H1 (cell line): ENCODE data around the gene MSI2. TPM values are rescaled to one million over a fixed set of nuclear protein-coding genes. Genes with fewer than 3 reads are reported as not detected.

Experiments
- CTCF ChIA-PET: fragments of 300-600 bp; sonication (Branson Sonifier 250); formaldehyde crosslinking; loops from one replicate; lab custom pipeline; 2021; ENCODE audit not compliant: partially characterized antibody; lab: Charles Lee
- POLR2A ChIA-PET: fragments of 300-600 bp; sonication (Branson Sonifier 250); formaldehyde crosslinking; loops from one replicate; lab custom pipeline; 2021; ENCODE audit warnings: inconsistent platforms; ENCODE audit not compliant: partially characterized antibody; lab: Charles Lee
- DNase-seq, 2 experiments: peaks; one replicate each; pipeline versions ENCODE4 v3.0.0 to v3.0.0-alpha.2; 2010 to 2022; ENCODE audit warnings: low spot score in 2 of 2, low read depth in 1 of 2, mixed read lengths in 1 of 2
- FAIRE-seq: peaks from 2 replicates; lab custom pipeline; 2011; peaks lifted over from hg19 to GRCh38; lab: Jason Lieb, UNC
- H2AFZ ChIP-seq: 2 replicates; pipeline ENCODE4 v1.8.1; 2012; ENCODE audit warnings: low read length, inconsistent platforms
- H2AK5ac ChIP-seq: 2 replicates; pipeline ENCODE4 v1.6.1; 2013; ENCODE audit warnings: low read depth, low read length
- H2BK120ac ChIP-seq: replicated peaks from 2 replicates; pipeline ENCODE3; 2013; ENCODE audit warnings: low read depth, low read length, inconsistent platforms
- H2BK12ac ChIP-seq: 2 replicates; pipeline ENCODE4 v1.6.1; 2013; ENCODE audit warnings: low read depth, low read length
- H2BK15ac ChIP-seq: 2 replicates; pipeline ENCODE4 v1.6.1; 2013; ENCODE audit warnings: low read length
- H2BK20ac ChIP-seq: 2 replicates; pipeline ENCODE4 v1.6.1; 2013; ENCODE audit warnings: low read length
- H2BK5ac ChIP-seq: 2 replicates; pipeline ENCODE4 v1.6.1; 2013; ENCODE audit warnings: low read depth, low read length
- H3K14ac ChIP-seq: 2 replicates; pipeline ENCODE4 v1.6.1; 2013; ENCODE audit warnings: inconsistent platforms; ENCODE audit not compliant: insufficient read length
- H3K18ac ChIP-seq: 2 replicates; pipeline ENCODE4 v1.6.1; 2013; ENCODE audit warnings: low read length; ENCODE audit errors: extremely low read depth
- H3K23ac ChIP-seq: 2 replicates; pipeline ENCODE4 v1.6.1; 2013; ENCODE audit warnings: inconsistent platforms; ENCODE audit not compliant: insufficient read length
- H3K23me2 ChIP-seq: 2 replicates; pipeline ENCODE4 v1.6.1; 2013; ENCODE audit warnings: low read depth, low read length
- H3K27ac ChIP-seq: 2 replicates; pipeline ENCODE4 v1.6.1; 2011; ENCODE audit warnings: low read depth, low read length, inconsistent platforms
- H3K27me3 ChIP-seq, 4 experiments: replicated peaks in 1 of 4; 1 replicate in 1 of 4; 2 replicates in 3 of 4; pipeline versions ENCODE4 v1.6.1 to v1.8.1; 2011 to 2013; ENCODE audit warnings: low read length in 3 of 4, mild to moderate bottlenecking in 3 of 4, inconsistent platforms in 2 of 4, mixed read lengths in 2 of 4, moderate library complexity in 1 of 4; ENCODE audit not compliant: control insufficient read depth in 3 of 4, insufficient read depth in 3 of 4; ENCODE audit errors: extremely low read depth in 1 of 4
- H3K36me3 ChIP-seq, 4 experiments: 2 replicates each; pipeline versions ENCODE4 v1.6.1 to v1.8.1; 2011 to 2013; ENCODE audit warnings: mild to moderate bottlenecking in 4 of 4, low read length in 3 of 4, moderate library complexity in 2 of 4, control low read depth in 1 of 4, inconsistent platforms in 1 of 4; ENCODE audit not compliant: insufficient read depth in 4 of 4, control insufficient read depth in 2 of 4
- H3K4ac ChIP-seq: replicated peaks from 2 replicates; pipeline ENCODE3; 2013; ENCODE audit warnings: low read length, low read depth, mixed read lengths, inconsistent platforms; ENCODE audit not compliant: insufficient read length
- H3K4me1 ChIP-seq, 4 experiments: replicated peaks in 1 of 4; 1 replicate in 1 of 4; 2 replicates in 3 of 4; pipeline versions ENCODE4 v1.6.1 to v1.8.1; 2011 to 2013; ENCODE audit warnings: low read length in 3 of 4, inconsistent platforms in 2 of 4, mixed read lengths in 1 of 4; ENCODE audit not compliant: insufficient read depth in 4 of 4, control insufficient read depth in 3 of 4
- H3K4me2 ChIP-seq, 2 experiments: 2 replicates each; pipeline versions ENCODE4 v1.6.1 to v1.8.1; 2011 to 2013; ENCODE audit warnings: low read depth in 2 of 2, low read length in 2 of 2, control low read depth in 1 of 2, inconsistent platforms in 1 of 2, mild to moderate bottlenecking in 1 of 2; ENCODE audit not compliant: insufficient read depth in 1 of 2
- H3K4me3 ChIP-seq, 4 experiments: fragments of 200-600, 300-600 bp in 1 of 4; sonication (generic), shearing (Covaris generic), sonication (Bioruptor Twin) in 1 of 4; 2 replicates each; pipeline versions ENCODE4 v1.5.1 to v1.8.1; 2011 to 2016; ENCODE audit warnings: low read length in 4 of 4, low read depth in 3 of 4, control low read depth in 2 of 4, inconsistent platforms in 2 of 4, mild to moderate bottlenecking in 2 of 4, mixed read lengths in 1 of 4, moderate library complexity in 1 of 4; ENCODE audit not compliant: insufficient read depth in 2 of 4; ENCODE audit errors: extremely low read depth in 1 of 4
- H3K56ac ChIP-seq: replicated peaks from 2 replicates; pipeline ENCODE3; 2013; ENCODE audit warnings: low read depth, mild to moderate bottlenecking, mixed read lengths, low read length, inconsistent platforms; ENCODE audit not compliant: insufficient read length
- H3K79me1 ChIP-seq: 2 replicates; pipeline ENCODE4 v1.6.1; 2013; ENCODE audit warnings: low read depth, low read length, control low read depth
- H3K79me2 ChIP-seq, 2 experiments: 2 replicates each; pipeline versions ENCODE4 v1.6.1 to v1.8.1; 2012 to 2013; ENCODE audit warnings: low read length in 2 of 2, mild to moderate bottlenecking in 2 of 2, inconsistent platforms in 1 of 2; ENCODE audit not compliant: insufficient read depth in 2 of 2, control insufficient read depth in 1 of 2
- H3K9ac ChIP-seq, 4 experiments: replicated peaks in 1 of 4; 1 replicate in 1 of 4; 2 replicates in 3 of 4; pipeline versions ENCODE4 v1.6.1 to v1.8.1; 2011 to 2013; ENCODE audit warnings: low read depth in 3 of 4, low read length in 3 of 4, control low read depth in 2 of 4, mild to moderate bottlenecking in 2 of 4, moderate library complexity in 2 of 4, inconsistent platforms in 1 of 4; ENCODE audit errors: extremely low read depth in 1 of 4
- H3K9me3 ChIP-seq, 2 experiments: 2 replicates each; pipeline versions ENCODE4 v1.6.1 to v1.8.1; 2012 to 2013; ENCODE audit warnings: mild to moderate bottlenecking in 2 of 2, moderate library complexity in 2 of 2, control low read depth in 1 of 2, inconsistent platforms in 1 of 2, low read depth in 1 of 2, low read length in 1 of 2, mixed read lengths in 1 of 2; ENCODE audit not compliant: insufficient read depth in 2 of 2
- H4K20me1 ChIP-seq, 2 experiments: replicated peaks in 1 of 2; 2 replicates each; pipeline versions ENCODE3 to v1.8.1; 2011 to 2013; ENCODE audit warnings: inconsistent platforms in 2 of 2, low read length in 2 of 2, mild to moderate bottlenecking in 1 of 2; ENCODE audit not compliant: insufficient read depth in 2 of 2, control insufficient read depth in 1 of 2
- H4K5ac ChIP-seq: 2 replicates; pipeline ENCODE4 v1.6.1; 2013; ENCODE audit warnings: low read length, low read depth, mixed read lengths, inconsistent platforms; ENCODE audit not compliant: insufficient read length
- H4K8ac ChIP-seq: 2 replicates; pipeline ENCODE4 v1.8.0; 2013; ENCODE audit warnings: mild to moderate bottlenecking, moderate library complexity, low read length, inconsistent platforms; ENCODE audit not compliant: insufficient read depth; ENCODE audit errors: extremely low read depth
- H4K91ac ChIP-seq: replicated peaks from 2 replicates; pipeline ENCODE3; 2013; ENCODE audit warnings: low read length, mixed read lengths, inconsistent platforms; ENCODE audit not compliant: insufficient read length
- CREB1 ChIP-seq: IDR thresholded peaks from 2 replicates; pipeline ENCODE4 v1.6.1; 2012; ENCODE audit warnings: inconsistent platforms
- PHF8 ChIP-seq: fragments of 200-600 bp; sonication (generic); conservative IDR thresholded peaks from 2 replicates; pipeline ENCODE4 v1.7.1; 2012; ENCODE audit warnings: low read depth, mild to moderate bottlenecking, inconsistent platforms, low read length, moderate library complexity
- RAD21 ChIP-seq, 2 experiments: IDR thresholded peaks in 1 of 2; conservative IDR thresholded peaks in 1 of 2; 2 replicates each; pipeline ENCODE4 v1.6.1; 2011; ENCODE audit warnings: low read depth in 2 of 2, low read length in 2 of 2, improper control_type of control experiment in 1 of 2, inconsistent platforms in 1 of 2, mild to moderate bottlenecking in 1 of 2, moderate library complexity in 1 of 2
- RBBP5 ChIP-seq: IDR thresholded peaks from 2 replicates; pipeline ENCODE4 v1.7.1; 2012; ENCODE audit warnings: low read depth, mild to moderate bottlenecking, inconsistent platforms, low read length, moderate library complexity, borderline replicate concordance
- RFX5 ChIP-seq: IDR thresholded peaks from 2 replicates; pipeline ENCODE4 v1.6.1; 2011; ENCODE audit warnings: low read depth, low read length, improper control_type of control experiment, borderline replicate concordance
- SAP30 ChIP-seq: fragments of 300-600 bp; sonication (generic); IDR thresholded peaks from 2 replicates; pipeline ENCODE4 v1.7.1; 2012; ENCODE audit warnings: low read length, moderate library complexity, mild to moderate bottlenecking, inconsistent platforms; ENCODE audit not compliant: insufficient read depth, insufficient replicate concordance
- WGBS, 2 experiments: shearing (Covaris generic) in 1 of 2; methylation state at CpG; one replicate each; pipeline versions ENCODE4 v1.1.6 to v1.1.7; 2013 to 2015; ENCODE audit warnings: low lambda C conversion rate in 2 of 2, mixed read lengths in 2 of 2, inconsistent platforms in 1 of 2, low coverage in 1 of 2, missing lambda C conversion rate in 1 of 2; ENCODE audit not compliant: insufficient replicate concordance in 2 of 2, insufficient coverage in 1 of 2, insufficient read length in 1 of 2; ENCODE audit errors: extremely low coverage in 1 of 2, missing lambda C conversion rate in 1 of 2; 5-methylcytosine and 5-hydroxymethylcytosine counted together
- polyA plus RNA-seq, 7 experiments: library from polyadenylated mRNA; depleted of rRNA in 3 of 7; stranded (reverse) in 5 of 7; unstranded in 2 of 7; fragments of >200 nt in 5 of 7; fragments of 200-250 nt in 2 of 7; gene quantifications; 1 replicate in 5 of 7; 2 replicates in 1 of 7; 4 replicates in 1 of 7; pipeline versions ENCODE4 v1.2.1 to v1.2.3, GENCODE V29; 2011 to 2013; ENCODE audit warnings: missing spikeins in 2 of 7, mixed read lengths in 2 of 7
- total RNA-seq: library from RNA; stranded (reverse); fragmentation: NEBNext Ultra II Directional; extraction: Animal tissue kit (Norgen Biotek cat#: 25700); gene quantifications from 2 replicates; pipeline ENCODE4 v1.2.1, GENCODE V29; 2021
- TF ChIP-seq, protein P1 (sequence below): IDR thresholded peaks from 2 replicates; pipeline ENCODE4 v1.6.1; 2012; ENCODE audit warnings: inconsistent platforms

Gene MSI2
- total and polyA plus RNA-seq, 2 of the 8 experiments (the other 6 are each of a cell fraction or from before 2014, with no cell fraction given) = 36.7 to 80.6 TPM

DNA sequence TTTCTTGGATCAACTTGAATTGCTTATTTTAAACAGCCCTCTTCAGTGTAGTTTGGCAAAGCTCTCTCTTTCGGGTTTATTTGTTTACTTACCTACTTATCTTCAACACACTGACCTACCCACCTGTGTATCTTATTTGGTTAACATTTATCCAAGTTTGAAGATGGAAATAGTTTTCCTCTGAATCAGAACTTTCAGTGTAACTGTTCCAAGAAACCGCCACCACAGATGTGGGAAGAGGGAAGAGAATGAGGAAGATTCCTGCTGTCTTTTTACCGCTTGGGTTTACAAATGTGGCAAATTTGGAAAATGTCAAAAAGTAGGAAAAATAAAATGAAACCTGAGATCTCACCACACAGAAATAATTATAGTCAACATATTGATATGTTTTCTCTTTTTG lies 115.8 kb downstream of the MSI2 start:
- no peak overlapping the region for H3K4me2 ChIP-seq
- ChIA-PET POLR2A (interaction anchor here (0.6 kb wide), 1 partner anchor 31 kb away, joined by 3 read pairs; no protein-coding TSS in a partner anchor), CTCF (interaction anchor here (0.8 to 0.9 kb wide), 2 partner anchors 33 to 44 kb away, joined by 3 read pairs; no protein-coding TSS in a partner anchor)
- H2BK12ac ChIP-seq = no peak overlapping the region
- no peak overlapping the region for H2AK5ac ChIP-seq
- H2BK5ac ChIP-seq = no peak overlapping the region
- H3K23ac ChIP-seq = no peak overlapping the region
- no peaks in the 10 kb centered on the region for H3K27me3 ChIP-seq
- H3K56ac ChIP-seq = no peak overlapping the region
- H3K18ac ChIP-seq = no peak overlapping the region
- TF ChIP-seq, protein P1, sequence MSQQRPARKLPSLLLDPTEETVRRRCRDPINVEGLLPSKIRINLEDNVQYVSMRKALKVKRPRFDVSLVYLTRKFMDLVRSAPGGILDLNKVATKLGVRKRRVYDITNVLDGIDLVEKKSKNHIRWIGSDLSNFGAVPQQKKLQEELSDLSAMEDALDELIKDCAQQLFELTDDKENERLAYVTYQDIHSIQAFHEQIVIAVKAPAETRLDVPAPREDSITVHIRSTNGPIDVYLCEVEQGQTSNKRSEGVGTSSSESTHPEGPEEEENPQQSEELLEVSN = no peak
- TF ChIP-seq RFX5 (no peak), RAD21 (IDR thresholded peaks at IDR 0.05 in 1 of 2, conservative IDR thresholded peaks at IDR 0.05 in 1 of 2; ENCODE audit: low read depth in 2 of 2, low read length in 2 of 2) (no peak), CREB1 (no peak), PHF8 (no peak), SAP30 (no peak), RBBP5 (no peak)
- 90% methylated on average over 3 of the region's 3 CpGs; no CpG with 5 or more reads in 1 of the 2 experiments for WGBS, 2 experiments
- H3K9ac ChIP-seq = no peak overlapping the region
- peaks cover 0 to 36% of the 10 kb centered on the region in 2 experiments; a peak in 2 of 4 replicates for H3K79me2 ChIP-seq
- no peaks in the 10 kb centered on the region for H3K23me2 ChIP-seq
- H3K79me1 ChIP-seq = peaks cover 7% of the 10 kb centered on the region
- H3K14ac ChIP-seq = no peak overlapping the region
- no peak overlapping the region for H3K4me3 ChIP-seq
- H4K91ac ChIP-seq = no peak overlapping the region
- no peak for DNase-seq
- no peak overlapping the region for H4K5ac ChIP-seq
- H3K4me1 ChIP-seq = peaks cover 2 to 8% (median 5%) of the 10 kb centered on the region in 4 experiments; a peak in 5 of 7 replicates
- H3K36me3 ChIP-seq = peaks cover 0 to 2% (median 0%) of the 10 kb centered on the region in 4 experiments; a peak in 4 of 8 replicates
- no peak overlapping the region for H3K27ac ChIP-seq
- no peak overlapping the region for H2BK120ac ChIP-seq
- no peak overlapping the region for H4K8ac ChIP-seq
- H3K4ac ChIP-seq = no peak overlapping the region
- FAIRE-seq = no peak
- H2AFZ ChIP-seq = no peak overlapping the region
- H4K20me1 ChIP-seq = peaks cover 0 to 9% of the 10 kb centered on the region in 2 experiments
- no peak overlapping the region for H2BK15ac ChIP-seq
- peaks cover 3 to 5% of the 10 kb centered on the region in 2 experiments; a peak in 1 of 4 replicates for H3K9me3 ChIP-seq
- H2BK20ac ChIP-seq = no peak overlapping the region
